Activated naive CD4-positive, alpha-beta T cell treated with anti-CD3 and anti-CD28 coated beads, Interleukin-2, amount 50 U/mL, for 72 hours (primary cell): ENCODE results near the gene MAGOH. TPM values are rescaled to one million over a fixed set of nuclear protein-coding genes. Genes with fewer than 3 reads are reported as not detected.
A peak's percentile ranks its signal among the peaks of the same experiment; 100 is the strongest.

Experiments
- ATAC-seq, 2 donors: fragments of 150-1000 bp; cut with Tn5 transposase; 2 replicates each; pipeline ENCODE4 v1.10.0; 2021; ENCODE audit warnings: mild to moderate bottlenecking in 2 of 2, moderate library complexity in 2 of 2
- DNase-seq, 2 donors: peaks; one replicate each; pipeline ENCODE4 v3.0.0; 2021 to 2022; ENCODE audit warnings: low spot score in 2 of 2
- H3K27ac Mint-ChIP-seq, 2 donors: one replicate each; pipeline ENCODE4 v1.8.0; 2022; ENCODE audit warnings: mild to moderate bottlenecking in 2 of 2, mixed read lengths in 2 of 2
- H3K36me3 Mint-ChIP-seq, 2 donors: one replicate each; pipeline ENCODE4 v1.8.0; 2022; ENCODE audit warnings: mixed read lengths in 2 of 2
- H3K9me3 Mint-ChIP-seq, 2 donors: one replicate each; pipeline ENCODE4 v1.8.0; 2022; ENCODE audit warnings: mixed read lengths in 2 of 2
- total RNA-seq, 2 donors: library from RNA; stranded (reverse); gene quantifications; one replicate each; pipeline ENCODE4 v1.2.3, GENCODE V29; 2022

Gene MAGOH
- total RNA-seq, 2 donors from 2014 or later, result 71.7 to 92.1 TPM

- H3K9me3 Mint-ChIP-seq, result no peaks in the 10 kb centered on the region
- H3K27ac Mint-ChIP-seq, result peak overlapping the region in 1 of 2 donors; percentile 24
- DNase-seq (no peak), ATAC-seq (no peak)
- peaks cover 6 to 20% of the 10 kb centered on the region in 2 donors for H3K36me3 Mint-ChIP-seq
Measured at GRCh38 chr1:53256511-53257453, 18.5 kb upstream of the MAGOH start.

DNA sequence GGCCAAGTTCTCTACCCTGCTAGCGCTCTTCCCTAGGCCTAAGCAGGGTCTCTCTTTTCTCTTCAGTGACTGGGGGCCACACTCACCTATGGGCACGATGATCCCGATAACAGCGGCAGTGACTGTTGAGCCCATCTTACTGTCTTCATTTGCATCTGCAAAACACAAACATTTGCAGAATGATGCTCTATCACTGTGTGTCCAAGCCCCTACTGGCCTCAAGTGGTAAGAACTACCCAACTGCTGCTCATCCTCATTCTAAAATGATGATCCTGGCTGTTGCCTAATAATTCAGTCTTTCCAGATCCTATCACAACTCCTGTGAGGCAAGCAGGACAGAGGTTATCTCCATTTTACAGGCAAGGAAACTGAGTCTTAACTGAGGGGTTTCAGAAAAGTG lies 16.7 kb upstream of the MAGOH start:
- no peak for ATAC-seq
- no peak overlapping the region for H3K27ac Mint-ChIP-seq
- peaks cover 6 to 20% of the 10 kb centered on the region in 2 donors for H3K36me3 Mint-ChIP-seq

GRCh38 chr1:53254011-53254640 lies 15.8 kb upstream of the MAGOH start:
- Mint-ChIP-seq H3K27ac (no peak overlapping the region), H3K36me3 (peaks cover 10 to 26% of the 10 kb centered on the region in 2 donors), H3K9me3 (no peaks in the 10 kb centered on the region)
- no peak for ATAC-seq
- no peak for DNase-seq

More for the DNA sequence above, 16.7 kb upstream of the MAGOH start:
- no peak for DNase-seq
- H3K9me3 Mint-ChIP-seq, result no peaks in the 10 kb centered on the region

- Mint-ChIP-seq H3K9me3 (no peaks in the 10 kb centered on the region), H3K27ac (no peak overlapping the region), H3K36me3 (peaks cover 4 to 20% of the 10 kb centered on the region in 2 donors)
- DNase-seq (no peak), ATAC-seq (no peak)
Measured at GRCh38 chr1:53250325-53250724, 12.0 kb upstream of the MAGOH start.

- Mint-ChIP-seq H3K9me3 (no peaks in the 10 kb centered on the region), H3K27ac (no peak overlapping the region), H3K36me3 (peaks cover 4 to 20% of the 10 kb centered on the region in 2 donors)
- DNase-seq (no peak), ATAC-seq (no peak)
Measured at GRCh38 chr1:53249706-53250105, 11.4 kb upstream of the MAGOH start.

GRCh38 chr1:53246261-53247134 lies 8.2 kb upstream of the MAGOH start:
- no peak overlapping the region for H3K27ac Mint-ChIP-seq

DNA sequence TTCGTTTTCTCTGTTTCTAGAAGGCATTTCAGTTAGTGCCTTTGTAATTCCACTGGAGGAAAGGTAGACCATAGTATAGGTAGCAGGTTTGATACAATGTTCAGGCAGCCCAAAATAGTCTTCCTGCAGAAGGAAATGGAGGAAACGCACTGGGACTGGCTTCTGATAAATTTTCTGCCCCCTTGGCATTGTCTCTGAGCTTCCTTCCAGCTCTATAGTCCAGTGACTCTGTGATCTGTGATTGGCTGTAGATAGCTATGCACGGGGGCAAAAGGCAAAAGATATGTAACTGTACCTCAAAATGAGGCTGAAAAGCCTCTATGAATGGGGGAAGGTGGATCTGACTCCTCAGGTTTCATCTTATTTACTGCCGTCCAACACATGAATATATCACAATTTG lies 5.8 kb upstream of the MAGOH start:
- DNase-seq (no peak), ATAC-seq (no peak)
- Mint-ChIP-seq H3K9me3 (no peaks in the 10 kb centered on the region), H3K27ac (no peak overlapping the region), H3K36me3 (peaks cover 0 to 7% of the 10 kb centered on the region in 2 donors)

More at GRCh38 chr1:53246261-53247134, 8.2 kb upstream of the MAGOH start:
- DNase-seq (no peak), ATAC-seq (no peak)
- no peaks in the 10 kb centered on the region for H3K9me3 Mint-ChIP-seq
- H3K36me3 Mint-ChIP-seq, result peaks cover 4 to 20% of the 10 kb centered on the region in 2 donors

DNA sequence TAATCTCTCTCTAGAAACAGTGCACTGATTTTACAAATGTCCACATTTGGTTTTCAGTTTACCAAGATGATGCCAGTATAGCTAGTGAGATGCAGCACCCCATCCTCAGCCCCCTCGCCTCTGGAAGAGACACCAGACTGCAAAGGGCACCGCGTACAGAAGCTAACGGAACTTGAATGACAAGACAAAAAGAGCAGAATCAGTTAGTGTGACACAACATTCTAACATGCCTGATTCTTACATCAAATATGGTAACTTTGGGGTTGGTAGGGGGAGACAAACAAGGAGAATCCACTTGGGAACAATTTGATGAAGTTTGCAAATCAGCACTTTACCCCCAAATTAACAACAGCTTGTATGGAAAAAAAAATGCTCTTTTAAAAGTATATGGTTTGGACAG lies 4.1 kb upstream of the MAGOH start:
- H3K36me3 Mint-ChIP-seq, result peaks cover 10 to 17% of the 10 kb centered on the region in 2 donors
- ATAC-seq, result no peak

DNA sequence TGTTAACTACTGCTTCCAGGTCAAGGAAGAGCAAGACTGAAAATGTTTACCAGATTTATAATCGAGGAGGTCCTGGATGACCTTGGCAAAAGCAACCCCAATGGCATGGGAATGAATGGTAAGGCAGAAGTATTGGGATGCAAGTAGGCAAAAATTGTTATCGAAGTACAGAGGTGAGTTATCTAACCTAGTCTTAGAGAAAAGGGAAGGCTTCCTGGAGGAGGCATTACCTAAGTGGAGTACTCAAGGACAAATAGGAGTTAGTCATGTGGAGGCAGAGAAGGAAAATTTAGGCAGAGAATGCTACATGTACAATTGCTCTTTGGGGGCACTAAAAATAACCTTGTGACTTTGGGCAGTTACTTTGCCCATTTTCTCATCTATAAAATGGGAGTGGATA lies 3.5 kb upstream of the MAGOH start:
- no peak overlapping the region for H3K27ac Mint-ChIP-seq
- H3K36me3 Mint-ChIP-seq, result peaks cover 10 to 17% of the 10 kb centered on the region in 2 donors
- no peaks in the 10 kb centered on the region for H3K9me3 Mint-ChIP-seq
- ATAC-seq (no peak), DNase-seq (no peak)

More for the DNA sequence above, 4.1 kb upstream of the MAGOH start:
- H3K9me3 Mint-ChIP-seq, result no peaks in the 10 kb centered on the region
- no peak overlapping the region for H3K27ac Mint-ChIP-seq
- DNase-seq, result no peak

DNA sequence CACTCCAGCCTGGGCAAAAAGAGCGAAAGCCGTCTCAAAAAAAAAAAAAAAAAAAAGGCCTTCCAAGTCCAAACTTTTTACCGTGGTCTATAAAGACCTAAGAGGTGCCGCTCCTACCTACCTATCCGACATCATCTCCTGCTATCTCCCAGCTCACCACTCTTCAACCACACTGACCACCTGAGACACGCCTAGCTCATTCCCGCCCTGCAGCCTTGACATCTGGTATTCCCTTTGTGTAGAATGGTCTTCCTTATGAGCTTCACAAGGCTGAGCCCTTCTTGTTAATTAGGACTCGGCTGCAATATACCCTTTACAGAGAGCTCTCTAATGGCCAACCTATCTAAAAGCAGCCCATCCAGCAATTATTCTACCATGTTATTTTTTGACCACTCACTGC lies 680 bp downstream of the MAGOH start:
- no peak for DNase-seq
- H3K36me3 Mint-ChIP-seq, result peaks cover 10 to 17% of the 10 kb centered on the region in 2 donors
- H3K27ac Mint-ChIP-seq, result peak overlapping the region; percentile 94 to 98
- ATAC-seq, result no peak
- H3K9me3 Mint-ChIP-seq, result no peaks in the 10 kb centered on the region

- no peak for ATAC-seq
- DNase-seq, result no peak
- Mint-ChIP-seq H3K36me3 (peaks cover 0 to 6% of the 10 kb centered on the region in 2 donors), H3K27ac (peak overlapping the region; percentile 86 to 97), H3K9me3 (no peaks in the 10 kb centered on the region)
Measured at GRCh38 chr1:53220962-53221286, 17.4 kb downstream of the MAGOH start.

DNA sequence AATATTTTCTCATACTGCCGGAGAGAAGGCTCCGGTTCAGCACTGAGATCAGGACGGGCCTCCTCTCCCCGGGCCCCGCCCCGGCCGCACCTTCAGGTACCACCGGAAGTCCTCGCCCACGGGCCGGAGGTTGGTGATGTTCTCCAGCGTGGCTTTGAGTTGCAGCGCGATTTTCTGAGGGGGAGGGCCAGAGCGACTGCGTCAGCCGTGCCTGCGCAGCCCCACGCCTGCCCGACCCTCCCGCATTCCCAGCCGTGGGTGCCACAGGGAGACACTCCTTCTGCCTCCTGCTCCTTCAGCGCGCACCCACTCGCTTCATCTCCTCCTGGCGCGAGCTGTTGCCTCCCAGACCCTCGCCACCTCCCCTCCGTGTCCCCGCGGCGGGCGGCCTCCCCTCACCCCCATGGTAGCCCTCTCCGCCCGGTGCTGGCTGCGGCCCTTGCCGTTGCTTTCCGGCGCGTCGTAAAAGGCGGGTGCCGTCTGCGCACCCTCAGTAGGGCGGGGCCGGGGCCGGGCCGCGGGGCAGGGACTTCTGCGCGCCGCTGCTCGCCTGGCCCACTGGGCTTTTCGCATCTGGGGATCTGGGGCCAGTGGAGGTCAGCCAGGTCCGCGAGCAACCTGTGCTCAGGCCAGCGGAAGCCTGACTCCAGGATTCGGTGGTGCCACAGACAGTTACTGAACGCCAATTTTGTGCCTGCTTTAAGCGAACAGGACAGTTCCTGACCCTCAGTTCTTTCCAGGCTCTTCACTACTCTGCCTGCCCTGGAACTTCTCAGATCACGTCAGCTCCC lies 18.0 kb downstream of the MAGOH start, which contains the start of gene CZIB:
Gene CZIB (minus strand): TSS at position 464 of the 791 bp plus-strand sequence. CDS start 59 bp downstream, at position 405.
- no peaks in the 10 kb centered on the region for H3K9me3 Mint-ChIP-seq
- ATAC-seq (peak; percentile 93 to 94), DNase-seq (peak; percentile 94 to 96)
- peaks cover 0 to 6% of the 10 kb centered on the region in 2 donors for H3K36me3 Mint-ChIP-seq
- peak within 1 kb of the TSS; percentile 86 to 97 for H3K27ac Mint-ChIP-seq

DNA sequence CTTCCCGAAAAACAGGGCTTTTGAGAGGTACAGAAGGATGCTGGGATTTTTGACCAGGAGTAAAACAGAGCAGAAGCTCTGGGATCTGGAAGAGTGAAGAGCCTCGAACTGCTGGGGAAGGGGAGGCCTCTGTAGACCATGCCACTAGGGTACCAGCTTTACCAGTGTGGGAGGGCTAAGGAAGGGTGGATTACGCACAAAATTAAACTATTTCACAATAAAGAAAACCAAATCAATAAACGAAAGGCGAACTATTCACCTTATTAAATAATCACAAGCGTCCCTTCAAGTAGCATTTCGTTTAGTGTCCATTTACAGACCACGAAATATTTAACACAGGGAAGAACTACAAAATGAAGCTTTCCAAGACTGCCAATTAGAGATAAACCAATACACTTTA lies 18.6 kb downstream of the MAGOH start:
- no peak for ATAC-seq
- Mint-ChIP-seq H3K36me3 (peaks cover 0 to 6% of the 10 kb centered on the region in 2 donors), H3K9me3 (no peaks in the 10 kb centered on the region), H3K27ac (peak overlapping the region; percentile 86 to 97)
- DNase-seq, result no peak

- DNase-seq, result no peak
- ATAC-seq, result no peak
- peaks cover 0 to 6% of the 10 kb centered on the region in 2 donors for H3K36me3 Mint-ChIP-seq
- no peak overlapping the region for H3K27ac Mint-ChIP-seq
- H3K9me3 Mint-ChIP-seq, result no peaks in the 10 kb centered on the region
Measured at GRCh38 chr1:53218201-53218600, 20.1 kb downstream of the MAGOH start.

DNA sequence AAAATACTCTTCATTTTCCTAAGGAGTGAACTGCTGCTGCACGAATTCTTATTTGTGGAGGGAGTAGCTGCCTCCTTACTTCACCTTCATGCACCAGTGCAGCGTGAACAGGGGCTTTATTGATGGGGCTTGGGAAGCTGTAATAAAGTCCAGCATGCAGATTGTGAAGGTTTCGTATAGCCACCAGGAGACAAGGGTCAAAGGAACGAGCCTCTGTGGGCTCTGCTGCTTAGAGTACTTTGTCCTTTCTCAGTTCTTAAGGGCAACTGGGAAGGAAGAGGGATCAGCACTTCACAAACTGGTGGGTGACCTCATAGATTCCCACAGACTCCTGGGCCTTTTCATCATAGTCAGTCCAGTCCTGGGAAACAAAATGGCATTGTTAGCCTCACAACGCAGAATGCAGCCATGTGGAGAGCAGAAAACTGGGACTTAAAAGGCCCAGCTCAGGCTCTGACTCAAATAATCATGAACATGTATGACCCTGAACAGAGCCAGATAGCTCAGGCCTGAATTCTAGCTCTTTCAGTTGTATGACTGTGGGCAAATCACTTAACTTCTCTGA lies 23.9 kb downstream of the MAGOH start:
- no peak for DNase-seq
- no peak for ATAC-seq
- peak overlapping the region; percentile 29 to 37 for H3K27ac Mint-ChIP-seq
- peaks cover 0 to 6% of the 10 kb centered on the region in 2 donors for H3K36me3 Mint-ChIP-seq
- no peaks in the 10 kb centered on the region for H3K9me3 Mint-ChIP-seq
